Measurements from ENCODE around the gene GPAT2. TPM values are rescaled to one million over a fixed set of nuclear protein-coding genes. Genes with fewer than 3 reads are reported as not detected.
"Not testable (repeated sequence)": the region's sequence is repeated elsewhere in the genome, so short reads cannot be mapped to it uniquely, and the experiment has no call there.

Gene GPAT2
- total RNA-seq, 1 donor from 2014 or later = 9.8 TPM

DNA sequence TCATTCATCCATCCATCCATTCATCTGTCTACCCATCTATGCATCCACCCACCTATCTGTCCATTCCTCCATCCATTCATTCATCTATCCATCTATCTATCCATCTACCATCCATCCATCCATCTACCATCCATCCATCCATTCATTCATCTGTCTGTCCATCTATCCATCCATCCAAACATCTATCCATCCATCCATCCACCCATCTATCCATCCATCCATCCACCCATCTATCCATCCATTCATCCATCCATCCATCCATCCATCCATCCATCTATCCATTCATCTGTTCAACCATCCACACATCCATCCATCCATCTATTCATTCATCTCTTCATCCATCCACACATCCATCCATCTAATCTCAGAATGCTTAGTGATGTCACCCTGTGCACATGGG lies 30.0 kb upstream of the GPAT2 start:
- intact Hi-C loops (cut with micrococcal nuclease) = not testable (repeated sequence)

- intact Hi-C loops (cut with micrococcal nuclease) = not testable (repeated sequence)
Measured at GRCh38 chr2:96064047-96064675, 29.4 kb upstream of the GPAT2 start.

DNA sequence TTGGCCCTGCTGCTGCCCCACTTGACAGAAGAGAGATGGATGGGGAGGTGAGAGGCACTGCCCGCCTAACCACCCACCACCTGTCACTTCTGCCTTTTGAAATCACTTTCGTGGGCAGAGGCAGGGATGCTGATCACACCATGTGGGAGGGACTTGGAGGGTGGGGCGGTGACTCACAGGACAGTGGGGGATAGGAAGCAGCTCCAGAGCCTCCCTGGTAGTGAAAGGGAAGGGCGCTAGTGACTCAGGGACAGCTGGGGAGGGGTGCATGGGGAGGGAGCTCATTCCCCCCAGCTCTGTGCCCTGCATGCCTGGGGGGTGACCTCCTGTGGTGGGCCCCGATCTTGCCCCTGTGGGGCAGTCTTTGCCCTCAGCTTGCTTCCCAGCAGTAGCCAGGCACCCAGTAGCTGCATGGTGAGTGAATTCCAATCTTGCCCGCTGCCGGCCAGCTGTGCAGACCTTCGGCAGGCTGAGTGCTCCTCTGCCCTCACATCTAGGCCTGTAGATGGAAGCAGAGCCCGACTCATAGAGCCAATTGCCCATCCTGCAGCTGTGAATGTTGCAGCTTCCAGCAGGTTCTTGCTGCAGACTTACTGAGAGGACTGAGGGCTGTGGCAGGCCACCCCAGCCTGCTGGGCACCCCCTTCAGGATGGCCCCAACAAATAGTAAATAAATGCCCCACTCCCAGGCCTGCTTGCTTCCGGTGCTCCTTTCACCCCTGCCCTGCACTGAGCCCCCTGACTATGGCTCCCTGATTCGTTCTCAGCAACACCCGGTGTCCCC lies 28.6 kb upstream of the GPAT2 start:
- intact Hi-C loops (cut with micrococcal nuclease) = not testable (repeated sequence)

DNA sequence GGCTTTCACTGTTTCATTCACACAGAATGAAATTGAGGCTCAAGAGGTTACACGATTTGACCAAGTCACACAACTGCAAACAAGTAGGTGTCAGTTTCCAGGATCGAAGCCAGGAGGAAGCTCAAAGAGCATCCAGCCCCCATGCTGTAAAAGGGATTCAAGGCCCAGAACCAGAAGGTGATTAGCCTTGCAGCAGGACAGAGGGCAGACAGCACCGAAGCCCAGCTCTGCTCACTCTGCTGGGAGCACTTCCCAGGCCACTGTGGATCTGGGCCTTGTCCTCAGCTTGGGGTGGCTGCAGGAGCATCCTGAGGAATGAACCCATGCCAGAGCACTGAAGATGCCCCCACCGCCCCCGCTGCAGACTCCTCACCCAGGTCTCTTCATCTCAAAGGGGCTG lies 27.8 kb upstream of the GPAT2 start:
- intact Hi-C loops (cut with micrococcal nuclease) = not testable (repeated sequence)

DNA sequence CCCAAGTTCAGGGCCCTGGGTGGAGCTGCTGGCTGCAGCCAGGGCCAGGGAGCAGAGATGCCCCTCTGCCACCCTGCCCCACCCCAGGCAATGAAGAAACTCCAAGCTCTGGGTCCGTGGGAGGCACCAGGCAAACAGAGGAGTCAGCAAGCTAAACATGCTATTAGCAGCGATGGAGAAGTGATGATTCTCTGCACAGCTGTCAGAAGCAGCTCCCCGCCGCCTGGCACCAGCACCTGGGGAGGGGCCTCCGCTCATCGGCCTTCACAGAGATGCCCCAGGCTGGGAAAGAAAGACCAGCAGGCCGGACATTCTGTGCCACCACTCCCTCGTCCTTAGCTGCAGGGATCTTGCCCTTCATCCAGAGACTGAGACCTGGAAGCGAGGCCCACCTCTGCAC lies 27.2 kb upstream of the GPAT2 start:
- intact Hi-C loops (cut with micrococcal nuclease) = not testable (repeated sequence)

GRCh38 chr2:96061197-96061817 lies 26.6 kb upstream of the GPAT2 start:
- intact Hi-C loops (cut with micrococcal nuclease) = not testable (repeated sequence)

DNA sequence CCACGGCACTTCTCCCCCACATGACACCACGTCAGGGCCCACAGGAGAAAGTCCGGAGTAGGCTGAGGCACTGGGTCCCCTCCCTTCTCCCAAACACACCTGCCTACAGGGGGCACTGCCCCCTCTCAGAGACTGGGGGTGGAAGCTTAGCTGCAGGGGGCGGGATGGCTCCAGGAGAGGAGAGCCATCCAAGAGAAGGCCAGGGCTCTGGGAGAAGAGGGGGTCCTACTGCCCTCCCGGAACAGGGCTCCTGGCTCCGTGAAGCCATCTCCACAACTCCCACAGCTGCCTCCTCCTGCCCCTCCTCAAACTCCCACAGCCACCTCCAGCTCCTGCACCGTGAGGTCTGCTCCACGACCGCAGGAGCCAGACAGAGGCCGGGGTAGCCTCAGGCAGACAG lies 25.6 kb upstream of the GPAT2 start:
- intact Hi-C loops (cut with micrococcal nuclease) = not testable (repeated sequence)

- intact Hi-C loops (cut with micrococcal nuclease) = not testable (repeated sequence)
Measured at GRCh38 chr2:96059443-96059842, 24.7 kb upstream of the GPAT2 start.

DNA sequence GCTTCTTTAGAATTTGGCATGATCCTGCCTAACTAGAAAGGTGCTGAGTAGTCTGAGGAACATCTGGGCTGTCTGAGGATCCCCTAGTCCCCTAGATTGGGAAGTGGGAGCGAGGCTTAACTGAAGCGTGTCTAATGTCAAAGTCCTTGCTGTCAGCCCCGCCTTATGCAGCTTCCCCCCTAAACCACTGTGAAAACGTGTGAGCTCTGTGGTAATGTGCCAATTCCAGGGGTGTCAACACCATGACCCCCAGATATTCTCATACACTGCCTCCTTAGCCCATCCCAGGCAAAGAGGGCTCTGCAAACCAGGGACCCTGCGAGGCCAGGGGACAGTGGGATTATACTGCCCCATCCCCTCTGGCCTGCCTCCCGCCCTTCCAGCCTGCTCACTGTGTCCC lies 21.1 kb upstream of the GPAT2 start:
- intact Hi-C loops (cut with micrococcal nuclease) = not testable (repeated sequence)

DNA sequence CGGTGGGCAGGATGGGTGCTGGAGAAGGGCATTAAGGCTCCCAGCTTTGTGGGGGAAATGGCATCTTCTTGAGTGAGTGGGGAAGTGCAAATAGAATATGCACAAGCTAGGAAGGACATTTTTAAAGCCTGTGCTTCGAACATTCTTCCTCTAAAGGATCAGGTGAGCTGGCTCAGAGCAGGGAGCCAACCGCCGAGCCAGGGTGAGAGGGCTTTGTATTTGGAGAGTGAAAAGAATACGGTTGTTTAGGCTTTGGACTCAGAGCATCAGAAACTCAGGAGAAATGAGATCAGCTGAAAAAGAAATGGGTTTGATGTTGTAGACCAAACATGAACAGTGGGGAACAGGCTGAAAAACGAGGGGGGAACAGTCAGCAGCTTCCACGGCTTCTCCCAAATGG lies 19.8 kb upstream of the GPAT2 start:
- intact Hi-C loops (cut with micrococcal nuclease) = not testable (repeated sequence)

DNA sequence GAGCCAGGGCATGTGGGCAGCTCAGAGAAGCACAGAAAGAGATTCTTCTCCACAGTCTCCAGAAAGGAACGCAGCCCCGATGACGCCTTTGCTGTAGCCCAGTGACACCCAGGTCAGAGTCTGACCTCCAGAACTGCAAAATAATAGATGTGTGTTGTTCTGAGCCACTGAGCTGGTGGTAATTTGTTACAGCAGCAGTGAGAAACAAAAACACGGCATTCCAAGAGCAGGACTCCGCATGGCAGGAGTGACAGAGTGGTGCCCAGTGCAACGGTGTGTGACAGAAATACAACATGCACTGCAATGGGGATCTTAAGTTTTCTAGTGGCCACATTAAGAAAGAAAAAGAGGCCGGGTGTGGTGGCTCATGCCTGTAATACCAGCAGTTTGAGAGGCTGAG lies 18.7 kb upstream of the GPAT2 start:
- intact Hi-C loops (cut with micrococcal nuclease) = not testable (repeated sequence)

DNA sequence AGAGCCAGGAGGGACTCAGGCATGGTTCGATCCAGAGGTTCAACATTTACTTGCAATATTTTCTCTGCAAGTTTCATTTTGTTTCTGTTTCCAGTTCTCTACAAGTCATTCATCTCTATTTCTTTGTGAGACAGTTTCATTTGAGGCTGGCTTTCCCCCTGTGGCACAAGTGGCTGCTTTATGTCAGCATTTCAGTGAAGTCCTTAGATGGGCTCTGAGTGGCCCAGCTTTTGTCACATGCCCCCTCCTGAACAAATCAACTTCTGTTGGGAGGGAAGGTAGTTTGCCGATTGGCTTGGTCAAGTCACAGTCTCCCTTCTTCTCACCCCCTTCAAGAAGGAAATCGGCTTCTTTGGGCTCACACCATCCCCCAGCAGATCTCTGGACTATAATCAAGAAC lies 17.9 kb upstream of the GPAT2 start:
- intact Hi-C loops (cut with micrococcal nuclease) = not testable (repeated sequence)

- intact Hi-C loops (cut with micrococcal nuclease) = not testable (repeated sequence)
Measured at GRCh38 chr2:96049917-96050262, 15.2 kb upstream of the GPAT2 start.

- intact Hi-C loops (cut with micrococcal nuclease) = not testable (repeated sequence)
Measured at GRCh38 chr2:96049049-96049916, 14.6 kb upstream of the GPAT2 start.

DNA sequence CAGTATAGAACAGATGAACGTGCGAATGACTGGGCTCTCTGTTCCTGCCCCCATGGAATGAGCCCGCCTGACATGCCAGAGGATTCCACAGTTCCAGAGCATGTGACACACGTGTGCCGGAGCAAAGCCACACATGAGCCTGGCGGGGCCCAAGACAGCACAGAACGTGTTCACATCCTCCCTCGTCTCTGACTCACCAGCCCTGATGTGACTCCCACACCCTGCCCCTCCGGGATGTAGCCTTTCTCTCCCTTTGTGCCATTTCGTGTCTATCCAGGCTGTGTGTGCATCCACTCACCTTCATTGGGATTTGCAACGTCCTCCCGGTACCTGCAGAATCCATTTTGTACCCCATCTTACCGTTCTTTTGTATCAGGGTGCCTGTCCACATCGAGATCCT lies 838 bp upstream of the GPAT2 start:
- intact Hi-C loops (cut with micrococcal nuclease) = not testable (repeated sequence)

DNA sequence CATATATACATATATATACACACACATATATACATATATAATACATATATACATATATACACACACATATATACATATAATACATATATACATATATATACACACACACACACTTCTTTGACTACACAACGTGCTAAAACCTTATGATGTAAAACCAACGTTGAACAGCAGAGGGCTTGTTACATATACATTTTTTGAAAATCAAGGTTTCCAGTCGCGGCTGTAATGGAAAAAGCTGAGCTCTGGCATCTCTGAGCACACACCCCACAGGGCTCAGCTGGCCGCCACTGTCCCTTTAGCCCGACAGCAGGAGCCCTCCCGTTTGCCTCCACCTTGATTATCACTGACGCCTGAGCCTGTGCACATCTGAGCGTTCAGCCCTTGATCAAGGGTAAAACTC lies 719 bp downstream of the GPAT2 start:
- intact Hi-C loops (cut with micrococcal nuclease) = not testable (repeated sequence)

- intact Hi-C loops (cut with micrococcal nuclease) = not testable (repeated sequence)
Measured at GRCh38 chr2:96027725-96028325, 6.9 kb downstream of the GPAT2 start.

DNA sequence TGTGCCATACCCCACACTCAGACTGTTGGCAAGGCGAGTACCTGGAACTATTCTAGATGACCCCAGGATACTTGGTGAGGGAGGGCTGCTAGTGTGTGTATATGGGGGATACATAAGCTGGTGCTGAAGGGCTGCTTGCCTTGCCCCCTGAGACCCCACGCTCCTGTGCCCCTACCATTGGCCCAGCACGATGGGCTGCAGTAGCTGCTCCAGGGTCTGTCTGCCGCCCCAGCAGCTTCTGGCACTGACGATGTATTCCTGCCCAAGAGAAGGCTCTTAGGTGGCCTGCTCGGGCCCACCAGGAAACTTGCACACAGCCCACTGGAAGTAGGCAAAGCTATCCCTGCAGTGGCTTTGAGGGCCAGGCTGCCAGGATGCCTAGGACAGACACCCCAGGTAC lies 9.0 kb downstream of the GPAT2 start:
- intact Hi-C loops (cut with micrococcal nuclease) = not testable (repeated sequence)

GRCh38 chr2:96025194-96025492 lies 9.6 kb downstream of the GPAT2 start:
- intact Hi-C loops (cut with micrococcal nuclease) = no loop called here

GRCh38 chr2:96024336-96025193 lies 10.2 kb downstream of the GPAT2 start:
- intact Hi-C loops (cut with micrococcal nuclease) = no loop called here

- intact Hi-C loops (cut with micrococcal nuclease) = not testable (repeated sequence)
Measured at GRCh38 chr2:96023701-96024100, 11.0 kb downstream of the GPAT2 start.
